Fibroblast of pulmonary artery (primary cell): ENCODE measurements around the gene HDAC9.
A peak's percentile ranks its signal among the peaks of the same experiment; 100 is the strongest.
"Not testable (repeated sequence)": the region's sequence is repeated elsewhere in the genome, so short reads cannot be mapped to it uniquely, and the experiment has no call there.

ENCODE experiments used
- DNase-seq: peaks from one replicate; pipeline ENCODE4 v3.0.0-alpha.2; 2010; ENCODE audit warnings: low read depth
- H3K4me3 ChIP-seq: replicated peaks from 2 replicates; pipeline ENCODE4 v1.5.1; 2011; ENCODE audit warnings: low read depth, mild to moderate bottlenecking, control low read depth, low read length, moderate library complexity
- CTCF ChIP-seq: IDR thresholded peaks from 2 replicates; pipeline ENCODE4 v1.5.1; 2011; ENCODE audit warnings: mild to moderate bottlenecking, control low read depth, low read length, inconsistent platforms; ENCODE audit errors: missing control alignments

HDAC9 gene

GRCh38 chr7:18952846-18953245 is 457.3 kb downstream of the HDAC9 start:
- no peak for DNase-seq
- TF ChIP-seq CTCF = no peak
- H3K4me3 ChIP-seq = no peak overlapping the region

GRCh38 chr7:18958627-18959026 is 463.1 kb downstream of the HDAC9 start:
- DNase-seq = peak; percentile 50
- no peak overlapping the region for H3K4me3 ChIP-seq
- TF ChIP-seq CTCF = no peak

GRCh38 chr7:18960725-18961124 is 465.2 kb downstream of the HDAC9 start:
- TF ChIP-seq CTCF = no peak
- H3K4me3 ChIP-seq = no peak overlapping the region
- no peak for DNase-seq

GRCh38 chr7:18962031-18962430 is 466.5 kb downstream of the HDAC9 start:
- no peak overlapping the region for H3K4me3 ChIP-seq
- TF ChIP-seq CTCF = no peak
- peak; percentile 39 for DNase-seq

GRCh38 chr7:18965657-18966056 is 470.1 kb downstream of the HDAC9 start:
- no peak for TF ChIP-seq CTCF
- DNase-seq = no peak
- no peak overlapping the region for H3K4me3 ChIP-seq

- not testable (repeated sequence) for H3K4me3 ChIP-seq, DNase-seq
These were observed 472.2 kb downstream of the HDAC9 start for GRCh38 chr7:18967755-18968154.

GRCh38 chr7:18971839-18972238 is 476.3 kb downstream of the HDAC9 start:
- TF ChIP-seq CTCF = no peak

GRCh38 chr7:18974803-18975202 is 479.3 kb downstream of the HDAC9 start:
- no peak for TF ChIP-seq CTCF
- no peak overlapping the region for H3K4me3 ChIP-seq
- DNase-seq = peak; percentile 24

More at GRCh38 chr7:18971839-18972238, 476.3 kb downstream of the HDAC9 start:
- DNase-seq = no peak
- H3K4me3 ChIP-seq = no peak overlapping the region
